Neural cell (in vitro differentiated cells): ENCODE data around the gene ZNF687. TPM values are rescaled to one million over a fixed set of nuclear protein-coding genes. Genes with fewer than 3 reads are reported as not detected.
A peak's percentile ranks its signal among the peaks of the same experiment; 100 is the strongest.

Experiments used
- H2AFZ ChIP-seq: fragments of 200-600, 300-800 bp; sonication (generic), shearing (Covaris generic); 2 replicates; pipeline ENCODE4 v1.6.0; 2014; ENCODE audit warnings: low read depth, mild to moderate bottlenecking, antibody characterized with exemption, low read length, moderate library complexity
- H3F3A ChIP-seq: fragments of 200-600 bp; shearing (Covaris generic); 2 replicates; pipeline ENCODE4 v1.6.1; 2016; ENCODE audit warnings: mild to moderate bottlenecking, moderate library complexity, mixed read lengths, antibody characterized with exemption, low read length; ENCODE audit not compliant: insufficient read depth, poor library complexity, severe bottlenecking
- H3K27ac ChIP-seq: fragments of 200-600, 300-800 bp; sonication (generic), shearing (Covaris generic); 2 replicates; pipeline ENCODE4 v1.5.1; 2014; ENCODE audit warnings: mild to moderate bottlenecking, low read length, moderate library complexity
- H3K27me3 ChIP-seq: fragments of 300-800, 200-600 bp; sonication (generic), shearing (Covaris generic); 2 replicates; pipeline ENCODE4 v1.6.0; 2014; ENCODE audit warnings: mild to moderate bottlenecking, low read depth, low read length, moderate library complexity; ENCODE audit not compliant: insufficient read depth
- H3K36me3 ChIP-seq: fragments of 300-800, 200-600 bp; sonication (generic), shearing (Covaris generic); 2 replicates; pipeline ENCODE4 v1.5.1; 2014; ENCODE audit warnings: mild to moderate bottlenecking, antibody characterized with exemption, low read length, moderate library complexity; ENCODE audit not compliant: insufficient read depth
- H3K4me2 ChIP-seq: fragments of 300-800, 200-600 bp; sonication (generic), shearing (Covaris generic); 2 replicates; pipeline ENCODE4 v1.6.0; 2014; ENCODE audit warnings: mild to moderate bottlenecking, low read length
- H3K4me3 ChIP-seq: fragments of 300-800, 200-600 bp; sonication (generic), shearing (Covaris generic); 2 replicates; pipeline ENCODE4 v1.5.1; 2014; ENCODE audit warnings: mild to moderate bottlenecking, low read length, moderate library complexity
- H3K79me2 ChIP-seq: fragments of 200-600 bp; shearing (Covaris generic); replicated peaks from 2 replicates; pipeline ENCODE4 v1.6.0; 2014; ENCODE audit warnings: mild to moderate bottlenecking, low read length, moderate library complexity; ENCODE audit not compliant: insufficient read depth
- H3K9ac ChIP-seq: fragments of 300-800, 200-600 bp; sonication (generic), shearing (Covaris generic); 2 replicates; pipeline ENCODE4 v1.6.1; 2016; ENCODE audit warnings: mild to moderate bottlenecking, low read length, mixed read lengths
- H3K9me2 ChIP-seq: fragments of 200-600 bp; shearing (Covaris generic); 2 replicates; pipeline ENCODE4 v1.6.1; 2016; ENCODE audit warnings: mild to moderate bottlenecking, low read length, mixed read lengths; ENCODE audit not compliant: insufficient read depth
- H3K9me3 ChIP-seq: fragments of 200-600, 300-800 bp; sonication (generic), shearing (Covaris generic); 2 replicates; pipeline ENCODE4 v1.6.1; 2016; ENCODE audit warnings: mild to moderate bottlenecking, mixed run types, low read length, moderate library complexity, mixed read lengths
- H4K20me1 ChIP-seq: fragments of 200-600 bp; shearing (Covaris generic); 2 replicates; pipeline ENCODE4 v1.6.1; 2016; ENCODE audit warnings: mild to moderate bottlenecking, mixed run types; ENCODE audit not compliant: insufficient read depth
- EP300 ChIP-seq: fragments of 450-650 bp; conservative IDR thresholded peaks from 2 replicates; pipeline ENCODE4 v1.6.1; 2014; ENCODE audit warnings: antibody characterized with exemption, mild to moderate bottlenecking, moderate library complexity; ENCODE audit not compliant: poor library complexity, severe bottlenecking
- EZH2 ChIP-seq: fragments of 200-600, 300-800 bp; shearing (Covaris generic), sonication (generic); IDR thresholded peaks from 2 replicates; pipeline ENCODE4 v1.6.1; 2014; ENCODE audit warnings: antibody characterized with exemption, low read length, borderline replicate concordance, mild to moderate bottlenecking; ENCODE audit not compliant: insufficient read depth, poor library complexity, severe bottlenecking
- MXI1 ChIP-seq: fragments of 450-650 bp; conservative IDR thresholded peaks from 2 replicates; pipeline ENCODE4 v1.6.1; 2014; ENCODE audit warnings: antibody characterized with exemption, mild to moderate bottlenecking; ENCODE audit not compliant: poor library complexity, severe bottlenecking
- POLR2AphosphoS5 ChIP-seq: IDR thresholded peaks from 2 replicates; pipeline ENCODE4 v1.6.1; 2012
- RAD21 ChIP-seq: fragments of 450-650 bp; conservative IDR thresholded peaks from 2 replicates; pipeline ENCODE4 v1.6.1; 2014; ENCODE audit warnings: antibody characterized with exemption, mild to moderate bottlenecking, moderate library complexity
- REST ChIP-seq: IDR thresholded peaks from 2 replicates; pipeline ENCODE4 v1.6.1; 2012; ENCODE audit warnings: borderline replicate concordance
- SMC3 ChIP-seq: fragments of 450-650 bp; conservative IDR thresholded peaks from 2 replicates; pipeline ENCODE4 v1.6.1; 2014; ENCODE audit warnings: antibody characterized with exemption, mild to moderate bottlenecking, moderate library complexity; ENCODE audit not compliant: poor library complexity
- TAF1 ChIP-seq: IDR thresholded peaks from 2 replicates; pipeline ENCODE4 v1.6.1; 2012; ENCODE audit warnings: low read depth
- polyA plus RNA-seq: library from polyadenylated mRNA; depleted of rRNA; stranded (reverse); fragments of >200 nt; gene quantifications from 2 replicates; pipeline ENCODE4 v1.2.3, GENCODE V29; 2014
- TF ChIP-seq, protein P1 (sequence below): fragments of 450-650 bp; IDR thresholded peaks from 2 replicates; pipeline ENCODE4 v1.5.1; 2014; ENCODE audit warnings: antibody characterized with exemption, mild to moderate bottlenecking, moderate library complexity; ENCODE audit not compliant: poor library complexity, severe bottlenecking

The ZNF687 gene
- polyA plus RNA-seq, 1 donor from 2014 or later, result 6.9 TPM

- Histone ChIP-seq H3K27ac (peak within 1 kb of the TSS; percentile 89), H3F3A (no peaks in the 10 kb centered on the region), H3K79me2 (peaks cover 16% of the 10 kb centered on the region), H3K36me3 (peaks cover 7% of the 10 kb centered on the region), H3K9ac (peak within 1 kb of the TSS; percentile 77), H3K9me3 (no peaks in the 10 kb centered on the region), H3K9me2 (no peaks in the 10 kb centered on the region), H4K20me1 (no peaks in the 10 kb centered on the region), H3K4me2 (peak within 1 kb of the TSS; percentile 99), H3K4me3 (peak within 1 kb of the TSS; percentile 89), H3K27me3 (no peaks in the 10 kb centered on the region), H2AFZ (peak within 1 kb of the TSS; percentile 78)
- TF ChIP-seq MXI1 (peak; percentile 57), EZH2 (no peak), TAF1 (peak; percentile 55), REST (peak; percentile 30), POLR2AphosphoS5 (peak; percentile 69)
Measured at GRCh38 chr1:151327223-151327902, 45.3 kb downstream of the ZNF687 start, which contains the start of gene PI4KB. TSS of gene PI4KB (minus strand) at chr1:151327416. CDS start at chr1:151316481, 10,935 bp downstream.

GRCh38 chr1:151327903-151328674, 46.0 kb downstream of the ZNF687 start:
- TF ChIP-seq SMC3 (no peak), POLR2AphosphoS5 (no peak), RAD21 (no peak), MXI1 (no peak), REST (no peak), EP300 (no peak), EZH2 (no peak), TAF1 (no peak)
- TF ChIP-seq, protein P1, sequence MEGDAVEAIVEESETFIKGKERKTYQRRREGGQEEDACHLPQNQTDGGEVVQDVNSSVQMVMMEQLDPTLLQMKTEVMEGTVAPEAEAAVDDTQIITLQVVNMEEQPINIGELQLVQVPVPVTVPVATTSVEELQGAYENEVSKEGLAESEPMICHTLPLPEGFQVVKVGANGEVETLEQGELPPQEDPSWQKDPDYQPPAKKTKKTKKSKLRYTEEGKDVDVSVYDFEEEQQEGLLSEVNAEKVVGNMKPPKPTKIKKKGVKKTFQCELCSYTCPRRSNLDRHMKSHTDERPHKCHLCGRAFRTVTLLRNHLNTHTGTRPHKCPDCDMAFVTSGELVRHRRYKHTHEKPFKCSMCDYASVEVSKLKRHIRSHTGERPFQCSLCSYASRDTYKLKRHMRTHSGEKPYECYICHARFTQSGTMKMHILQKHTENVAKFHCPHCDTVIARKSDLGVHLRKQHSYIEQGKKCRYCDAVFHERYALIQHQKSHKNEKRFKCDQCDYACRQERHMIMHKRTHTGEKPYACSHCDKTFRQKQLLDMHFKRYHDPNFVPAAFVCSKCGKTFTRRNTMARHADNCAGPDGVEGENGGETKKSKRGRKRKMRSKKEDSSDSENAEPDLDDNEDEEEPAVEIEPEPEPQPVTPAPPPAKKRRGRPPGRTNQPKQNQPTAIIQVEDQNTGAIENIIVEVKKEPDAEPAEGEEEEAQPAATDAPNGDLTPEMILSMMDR, result no peak
- Histone ChIP-seq H3K36me3 (peaks cover 7% of the 10 kb centered on the region), H3K27me3 (no peaks in the 10 kb centered on the region), H3K79me2 (peaks cover 16% of the 10 kb centered on the region), H4K20me1 (no peaks in the 10 kb centered on the region), H3K9ac (peak overlapping the region; percentile 77), H3F3A (no peaks in the 10 kb centered on the region), H3K4me3 (peak overlapping the region; percentile 89), H3K27ac (peak overlapping the region; percentile 89), H3K4me2 (peak overlapping the region; percentile 54), H3K9me3 (no peaks in the 10 kb centered on the region), H2AFZ (peak overlapping the region; percentile 41), H3K9me2 (no peaks in the 10 kb centered on the region)
